DMS 273 (cell line): Measurements from ENCODE around the gene GLYATL1B.

Experiments
- DNase-seq: peaks from one replicate; lab custom pipeline; 2025; ENCODE audit not compliant: unreplicated experiment; lab: John Stamatoyannopoulos, UW

The GLYATL1B gene

DNA sequence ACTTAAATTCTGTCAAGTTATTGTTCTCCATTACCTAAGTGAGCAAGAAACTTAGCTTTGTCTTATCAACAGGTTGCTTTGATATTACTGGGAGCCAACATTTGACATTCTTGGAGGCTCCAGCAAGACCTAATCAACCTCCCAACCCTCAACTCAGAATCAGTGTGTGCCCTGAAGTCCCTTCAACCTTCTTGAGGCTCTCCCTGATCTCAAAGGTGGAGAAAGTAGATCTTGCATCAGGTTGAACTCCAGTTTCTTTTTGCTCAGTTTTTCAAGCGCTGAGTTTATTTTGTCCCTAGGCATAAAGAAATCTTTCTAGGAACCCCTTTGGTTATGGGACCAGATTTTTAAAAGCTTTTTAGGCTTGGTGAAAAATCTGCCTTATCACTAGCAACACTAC, 58.0 kb downstream of the GLYATL1B start:
- no peak for DNase-seq
